HEK293 (cell line): Measurements from ENCODE around the gene PTPRA.

Experiments
- MYNN ChIP-seq: fragments of 450-650 bp; formaldehyde crosslinking; IDR thresholded peaks from 2 replicates; pipeline ENCODE4 v1.5.1; 2016; ENCODE audit warnings: missing biosample characterization, missing genetic modification characterization, borderline replicate concordance
- MZF1 ChIP-seq: fragments of 450-650 bp; formaldehyde crosslinking; IDR thresholded peaks from 2 replicates; pipeline ENCODE4 v1.5.1; 2017; ENCODE audit warnings: missing biosample characterization, missing genetic modification characterization, borderline replicate concordance
- OSR2 ChIP-seq: fragments of 450-650 bp; formaldehyde crosslinking; IDR thresholded peaks from 2 replicates; pipeline ENCODE4 v1.5.1; 2016; ENCODE audit warnings: missing biosample characterization, missing genetic modification characterization
- SP2 ChIP-seq: fragments of 450-650 bp; formaldehyde crosslinking; IDR thresholded peaks from 2 replicates; pipeline ENCODE4 v1.5.1; 2016; ENCODE audit warnings: missing biosample characterization, missing genetic modification characterization
- SP7 ChIP-seq: fragments of 450-650 bp; formaldehyde crosslinking; IDR thresholded peaks from 2 replicates; pipeline ENCODE4 v1.5.1; 2016; ENCODE audit warnings: missing biosample characterization, missing genetic modification characterization
- ZBTB1 ChIP-seq: fragments of 450-650 bp; formaldehyde crosslinking; IDR thresholded peaks from 2 replicates; pipeline ENCODE4 v1.5.1; 2016; ENCODE audit warnings: missing biosample characterization, missing genetic modification characterization
- ZBTB7A ChIP-seq: fragments of 450-650 bp; formaldehyde crosslinking; IDR thresholded peaks from 2 replicates; pipeline ENCODE4 v1.5.1; 2016; ENCODE audit warnings: low read depth, missing biosample characterization, missing genetic modification characterization
- ZBTB8A ChIP-seq: fragments of 450-650 bp; formaldehyde crosslinking; IDR thresholded peaks from 2 replicates; pipeline ENCODE4 v1.5.1; 2016; ENCODE audit warnings: missing biosample characterization, missing genetic modification characterization
- ZFP37 ChIP-seq: fragments of 450-650 bp; formaldehyde crosslinking; IDR thresholded peaks from 2 replicates; pipeline ENCODE4 v1.5.1; 2016; ENCODE audit warnings: missing biosample characterization, missing genetic modification characterization
- ZFP69B ChIP-seq: fragments of 450-650 bp; formaldehyde crosslinking; IDR thresholded peaks from 2 replicates; pipeline ENCODE4 v1.5.1; 2016; ENCODE audit warnings: missing biosample characterization, missing genetic modification characterization
- ZIC2 ChIP-seq: fragments of 450-650 bp; formaldehyde crosslinking; IDR thresholded peaks from 2 replicates; pipeline ENCODE4 v1.5.1; 2016; ENCODE audit warnings: missing biosample characterization, missing genetic modification characterization
- ZNF146 ChIP-seq: fragments of 450-650 bp; formaldehyde crosslinking; IDR thresholded peaks from 2 replicates; pipeline ENCODE4 v1.5.1; 2016; ENCODE audit warnings: missing biosample characterization, missing genetic modification characterization
- ZNF248 ChIP-seq: fragments of 450-650 bp; formaldehyde crosslinking; IDR thresholded peaks from 2 replicates; pipeline ENCODE4 v1.5.1; 2017; ENCODE audit warnings: missing biosample characterization, missing genetic modification characterization
- ZNF350 ChIP-seq: fragments of 450-650 bp; formaldehyde crosslinking; IDR thresholded peaks from 2 replicates; pipeline ENCODE4 v1.5.0; 2017; ENCODE audit warnings: missing biosample characterization, mild to moderate bottlenecking, missing genetic modification characterization
- ZNF394 ChIP-seq: fragments of 450-650 bp; formaldehyde crosslinking; IDR thresholded peaks from 2 replicates; pipeline ENCODE4 v1.5.1; 2016; ENCODE audit warnings: missing biosample characterization, missing genetic modification characterization, mild to moderate bottlenecking, moderate library complexity, borderline replicate concordance
- ZNF548 ChIP-seq: fragments of 450-650 bp; formaldehyde crosslinking; IDR thresholded peaks from 2 replicates; pipeline ENCODE4 v1.5.1; 2016; ENCODE audit warnings: missing biosample characterization, missing genetic modification characterization
- ZNF777 ChIP-seq: fragments of 450-650 bp; formaldehyde crosslinking; IDR thresholded peaks from 2 replicates; pipeline ENCODE4 v1.5.1; 2017; ENCODE audit warnings: missing biosample characterization, missing genetic modification characterization, borderline replicate concordance
- ZNF843 ChIP-seq: fragments of 450-650 bp; formaldehyde crosslinking; IDR thresholded peaks from 2 replicates; pipeline ENCODE4 v1.5.1; 2016; ENCODE audit warnings: missing biosample characterization, missing genetic modification characterization
- ZXDB ChIP-seq: fragments of 450-650 bp; formaldehyde crosslinking; IDR thresholded peaks from 2 replicates; pipeline ENCODE4 v1.5.1; 2016; ENCODE audit warnings: missing biosample characterization, missing genetic modification characterization
- TF ChIP-seq, protein P1 (sequence below): fragments of 450-650 bp; formaldehyde crosslinking; IDR thresholded peaks from 2 replicates; pipeline ENCODE4 v1.5.1; 2016; ENCODE audit warnings: missing biosample characterization, missing genetic modification characterization
- TF ChIP-seq, protein P2 (sequence below): fragments of 450-650 bp; formaldehyde crosslinking; IDR thresholded peaks from 2 replicates; pipeline ENCODE4 v1.5.1; 2016; ENCODE audit warnings: missing biosample characterization, missing genetic modification characterization
- TF ChIP-seq, protein P3 (sequence below): fragments of 450-650 bp; formaldehyde crosslinking; IDR thresholded peaks from 2 replicates; pipeline ENCODE4 v1.5.1; 2016; ENCODE audit warnings: missing biosample characterization, missing genetic modification characterization
- TF ChIP-seq, protein P4 (sequence below): fragments of 450-650 bp; formaldehyde crosslinking; IDR thresholded peaks from 2 replicates; pipeline ENCODE4 v1.5.1; 2017; ENCODE audit warnings: missing biosample characterization, mild to moderate bottlenecking, missing genetic modification characterization, moderate library complexity
- TF ChIP-seq, protein P5 (sequence below): fragments of 450-650 bp; formaldehyde crosslinking; IDR thresholded peaks from 2 replicates; pipeline ENCODE4 v1.5.1; 2016; ENCODE audit warnings: missing biosample characterization, missing genetic modification characterization
- TF ChIP-seq, protein P6 (sequence below): fragments of 450-650 bp; formaldehyde crosslinking; IDR thresholded peaks from 2 replicates; pipeline ENCODE4 v1.5.1; 2017; ENCODE audit warnings: missing biosample characterization, missing genetic modification characterization
- TF ChIP-seq, protein P7 (sequence below): fragments of 450-650 bp; formaldehyde crosslinking; optimal IDR thresholded peaks from 2 replicates; pipeline ENCODE3; 2016; ENCODE audit warnings: missing biosample characterization, mild to moderate bottlenecking, missing genetic modification characterization

Gene PTPRA

DNA sequence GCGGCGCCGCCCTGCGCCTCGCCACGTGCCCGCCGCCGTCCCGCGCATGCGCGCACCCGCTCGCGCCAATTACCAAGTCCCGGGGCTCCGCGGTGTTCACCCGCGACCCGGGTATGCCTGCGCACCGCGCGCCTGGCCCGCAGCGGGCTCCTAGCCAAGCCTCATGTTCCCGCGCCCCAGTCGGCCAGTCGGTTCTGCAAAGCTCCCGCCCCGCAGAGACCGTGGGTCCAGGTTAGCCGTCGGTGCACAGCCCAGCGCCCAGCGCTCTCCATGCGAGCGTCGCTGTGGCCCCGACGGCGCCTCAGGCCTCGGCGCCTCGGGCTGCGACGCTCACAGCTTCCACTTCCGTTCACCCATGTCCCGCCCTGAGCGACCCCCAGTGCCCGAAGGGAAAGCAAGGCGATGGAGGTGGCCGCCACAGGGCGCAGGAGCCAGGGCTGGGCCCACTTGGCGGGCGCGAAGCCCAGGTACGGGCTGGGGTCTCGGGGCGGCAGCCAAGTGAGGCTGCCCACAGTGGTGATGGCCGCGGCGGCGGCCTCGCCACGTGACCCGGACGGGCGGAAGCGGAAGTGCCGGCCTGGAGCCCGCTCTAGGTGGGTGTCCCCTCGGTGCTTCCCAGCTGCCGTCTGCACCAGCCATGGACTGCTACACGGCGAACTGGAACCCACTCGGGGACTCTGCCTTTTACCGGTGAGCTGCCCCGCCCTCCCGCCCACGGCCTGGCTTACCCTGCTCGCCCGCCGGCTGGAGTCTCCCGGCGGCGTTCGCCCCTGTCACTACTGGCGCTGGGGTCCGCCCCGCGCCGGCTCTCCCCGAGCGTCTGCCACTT lies 32.9 kb upstream of the PTPRA start, which contains the start of the genes PCED1A and VPS16 (continued):
- TF ChIP-seq, protein P1, sequence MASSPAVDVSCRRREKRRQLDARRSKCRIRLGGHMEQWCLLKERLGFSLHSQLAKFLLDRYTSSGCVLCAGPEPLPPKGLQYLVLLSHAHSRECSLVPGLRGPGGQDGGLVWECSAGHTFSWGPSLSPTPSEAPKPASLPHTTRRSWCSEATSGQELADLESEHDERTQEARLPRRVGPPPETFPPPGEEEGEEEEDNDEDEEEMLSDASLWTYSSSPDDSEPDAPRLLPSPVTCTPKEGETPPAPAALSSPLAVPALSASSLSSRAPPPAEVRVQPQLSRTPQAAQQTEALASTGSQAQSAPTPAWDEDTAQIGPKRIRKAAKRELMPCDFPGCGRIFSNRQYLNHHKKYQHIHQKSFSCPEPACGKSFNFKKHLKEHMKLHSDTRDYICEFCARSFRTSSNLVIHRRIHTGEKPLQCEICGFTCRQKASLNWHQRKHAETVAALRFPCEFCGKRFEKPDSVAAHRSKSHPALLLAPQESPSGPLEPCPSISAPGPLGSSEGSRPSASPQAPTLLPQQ (tag by site-specific recombination) = peak; percentile 92
- TF ChIP-seq ZNF248 = no peak
- TF ChIP-seq, protein P2, sequence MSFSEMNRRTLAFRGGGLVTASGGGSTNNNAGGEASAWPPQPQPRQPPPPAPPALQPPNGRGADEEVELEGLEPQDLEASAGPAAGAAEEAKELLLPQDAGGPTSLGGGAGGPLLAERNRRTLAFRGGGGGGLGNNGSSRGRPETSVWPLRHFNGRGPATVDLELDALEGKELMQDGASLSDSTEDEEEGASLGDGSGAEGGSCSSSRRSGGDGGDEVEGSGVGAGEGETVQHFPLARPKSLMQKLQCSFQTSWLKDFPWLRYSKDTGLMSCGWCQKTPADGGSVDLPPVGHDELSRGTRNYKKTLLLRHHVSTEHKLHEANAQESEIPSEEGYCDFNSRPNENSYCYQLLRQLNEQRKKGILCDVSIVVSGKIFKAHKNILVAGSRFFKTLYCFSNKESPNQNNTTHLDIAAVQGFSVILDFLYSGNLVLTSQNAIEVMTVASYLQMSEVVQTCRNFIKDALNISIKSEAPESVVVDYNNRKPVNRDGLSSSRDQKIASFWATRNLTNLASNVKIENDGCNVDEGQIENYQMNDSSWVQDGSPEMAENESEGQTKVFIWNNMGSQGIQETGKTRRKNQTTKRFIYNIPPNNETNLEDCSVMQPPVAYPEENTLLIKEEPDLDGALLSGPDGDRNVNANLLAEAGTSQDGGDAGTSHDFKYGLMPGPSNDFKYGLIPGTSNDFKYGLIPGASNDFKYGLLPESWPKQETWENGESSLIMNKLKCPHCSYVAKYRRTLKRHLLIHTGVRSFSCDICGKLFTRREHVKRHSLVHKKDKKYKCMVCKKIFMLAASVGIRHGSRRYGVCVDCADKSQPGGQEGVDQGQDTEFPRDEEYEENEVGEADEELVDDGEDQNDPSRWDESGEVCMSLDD = peak; percentile 44; the same call in 1 of the 2 replicates
- TF ChIP-seq SP7 (tag by site-specific recombination) = peak; percentile 53; the same call in 1 of the 2 replicates
- peak; percentile 99 for TF ChIP-seq ZNF777 (tag by site-specific recombination)
- TF ChIP-seq SP2 (tag by site-specific recombination) = peak; percentile 72
- peak; percentile 64 for TF ChIP-seq ZFP69B (tag by site-specific recombination)
- TF ChIP-seq ZNF843 (tag by site-specific recombination) = 0 out of 2 replicates have a peak, but pooled peaks have one; percentile 45
- TF ChIP-seq OSR2 = 0 out of 2 replicates have a peak, but pooled peaks have one; percentile 17
- TF ChIP-seq ZIC2 = 0 out of 2 replicates have a peak, but pooled peaks have one; percentile 25
- TF ChIP-seq ZBTB1 (tag by site-specific recombination) = no peak
- TF ChIP-seq MYNN = no peak
- TF ChIP-seq, protein P3, sequence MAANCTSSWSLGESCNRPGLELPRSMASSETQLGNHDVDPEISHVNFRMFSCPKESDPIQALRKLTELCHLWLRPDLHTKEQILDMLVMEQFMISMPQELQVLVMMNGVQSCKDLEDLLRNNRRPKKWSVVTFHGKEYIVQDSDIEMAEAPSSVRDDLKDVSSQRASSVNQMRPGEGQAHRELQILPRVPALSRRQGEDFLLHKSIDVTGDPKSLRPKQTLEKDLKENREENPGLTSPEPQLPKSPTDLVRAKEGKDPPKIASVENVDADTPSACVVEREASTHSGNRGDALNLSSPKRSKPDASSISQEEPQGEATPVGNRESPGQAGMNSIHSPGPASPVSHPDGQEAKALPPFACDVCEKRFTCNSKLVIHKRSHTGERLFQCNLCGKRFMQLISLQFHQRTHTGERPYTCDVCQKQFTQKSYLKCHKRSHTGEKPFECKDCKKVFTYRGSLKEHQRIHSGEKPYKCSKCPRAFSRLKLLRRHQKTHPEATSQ (tag by site-specific recombination) = peak; percentile 95
- TF ChIP-seq, protein P4, sequence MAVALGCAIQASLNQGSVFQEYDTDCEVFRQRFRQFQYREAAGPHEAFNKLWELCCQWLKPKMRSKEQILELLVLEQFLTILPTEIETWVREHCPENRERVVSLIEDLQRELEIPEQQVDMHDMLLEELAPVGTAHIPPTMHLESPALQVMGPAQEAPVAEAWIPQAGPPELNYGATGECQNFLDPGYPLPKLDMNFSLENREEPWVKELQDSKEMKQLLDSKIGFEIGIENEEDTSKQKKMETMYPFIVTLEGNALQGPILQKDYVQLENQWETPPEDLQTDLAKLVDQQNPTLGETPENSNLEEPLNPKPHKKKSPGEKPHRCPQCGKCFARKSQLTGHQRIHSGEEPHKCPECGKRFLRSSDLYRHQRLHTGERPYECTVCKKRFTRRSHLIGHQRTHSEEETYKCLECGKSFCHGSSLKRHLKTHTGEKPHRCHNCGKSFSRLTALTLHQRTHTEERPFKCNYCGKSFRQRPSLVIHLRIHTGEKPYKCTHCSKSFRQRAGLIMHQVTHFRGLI (tag by site-specific recombination) = peak; percentile 53; the same call in 1 of the 2 replicates
- TF ChIP-seq MZF1 (tag by site-specific recombination) = no peak
- peak; percentile 75; the same call in 1 of the 2 replicates for TF ChIP-seq ZFP37 (tag by site-specific recombination)
- TF ChIP-seq ZNF394 (tag by site-specific recombination) = 0 out of 2 replicates have a peak, but pooled peaks have one; percentile 29
- TF ChIP-seq ZXDB (tag by site-specific recombination) = peak; percentile 61
- TF ChIP-seq ZBTB8A (tag by site-specific recombination) = peak; percentile 99
- no peak for TF ChIP-seq ZNF548 (tag by site-specific recombination)
- TF ChIP-seq, protein P5, sequence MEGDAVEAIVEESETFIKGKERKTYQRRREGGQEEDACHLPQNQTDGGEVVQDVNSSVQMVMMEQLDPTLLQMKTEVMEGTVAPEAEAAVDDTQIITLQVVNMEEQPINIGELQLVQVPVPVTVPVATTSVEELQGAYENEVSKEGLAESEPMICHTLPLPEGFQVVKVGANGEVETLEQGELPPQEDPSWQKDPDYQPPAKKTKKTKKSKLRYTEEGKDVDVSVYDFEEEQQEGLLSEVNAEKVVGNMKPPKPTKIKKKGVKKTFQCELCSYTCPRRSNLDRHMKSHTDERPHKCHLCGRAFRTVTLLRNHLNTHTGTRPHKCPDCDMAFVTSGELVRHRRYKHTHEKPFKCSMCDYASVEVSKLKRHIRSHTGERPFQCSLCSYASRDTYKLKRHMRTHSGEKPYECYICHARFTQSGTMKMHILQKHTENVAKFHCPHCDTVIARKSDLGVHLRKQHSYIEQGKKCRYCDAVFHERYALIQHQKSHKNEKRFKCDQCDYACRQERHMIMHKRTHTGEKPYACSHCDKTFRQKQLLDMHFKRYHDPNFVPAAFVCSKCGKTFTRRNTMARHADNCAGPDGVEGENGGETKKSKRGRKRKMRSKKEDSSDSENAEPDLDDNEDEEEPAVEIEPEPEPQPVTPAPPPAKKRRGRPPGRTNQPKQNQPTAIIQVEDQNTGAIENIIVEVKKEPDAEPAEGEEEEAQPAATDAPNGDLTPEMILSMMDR (tag by site-specific recombination) = 0 out of 2 replicates have a peak, but pooled peaks have one; percentile 11
- TF ChIP-seq ZNF146 (tag by site-specific recombination) = 0 out of 2 replicates have a peak, but pooled peaks have one; percentile 3
- TF ChIP-seq, protein P6, sequence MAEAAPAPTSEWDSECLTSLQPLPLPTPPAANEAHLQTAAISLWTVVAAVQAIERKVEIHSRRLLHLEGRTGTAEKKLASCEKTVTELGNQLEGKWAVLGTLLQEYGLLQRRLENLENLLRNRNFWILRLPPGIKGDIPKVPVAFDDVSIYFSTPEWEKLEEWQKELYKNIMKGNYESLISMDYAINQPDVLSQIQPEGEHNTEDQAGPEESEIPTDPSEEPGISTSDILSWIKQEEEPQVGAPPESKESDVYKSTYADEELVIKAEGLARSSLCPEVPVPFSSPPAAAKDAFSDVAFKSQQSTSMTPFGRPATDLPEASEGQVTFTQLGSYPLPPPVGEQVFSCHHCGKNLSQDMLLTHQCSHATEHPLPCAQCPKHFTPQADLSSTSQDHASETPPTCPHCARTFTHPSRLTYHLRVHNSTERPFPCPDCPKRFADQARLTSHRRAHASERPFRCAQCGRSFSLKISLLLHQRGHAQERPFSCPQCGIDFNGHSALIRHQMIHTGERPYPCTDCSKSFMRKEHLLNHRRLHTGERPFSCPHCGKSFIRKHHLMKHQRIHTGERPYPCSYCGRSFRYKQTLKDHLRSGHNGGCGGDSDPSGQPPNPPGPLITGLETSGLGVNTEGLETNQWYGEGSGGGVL (tag by site-specific recombination) = peak; percentile 62; the same call in 1 of the 2 replicates
- no peak for TF ChIP-seq ZNF350 (tag by site-specific recombination)
- no peak for TF ChIP-seq ZBTB7A
- TF ChIP-seq, protein P7, sequence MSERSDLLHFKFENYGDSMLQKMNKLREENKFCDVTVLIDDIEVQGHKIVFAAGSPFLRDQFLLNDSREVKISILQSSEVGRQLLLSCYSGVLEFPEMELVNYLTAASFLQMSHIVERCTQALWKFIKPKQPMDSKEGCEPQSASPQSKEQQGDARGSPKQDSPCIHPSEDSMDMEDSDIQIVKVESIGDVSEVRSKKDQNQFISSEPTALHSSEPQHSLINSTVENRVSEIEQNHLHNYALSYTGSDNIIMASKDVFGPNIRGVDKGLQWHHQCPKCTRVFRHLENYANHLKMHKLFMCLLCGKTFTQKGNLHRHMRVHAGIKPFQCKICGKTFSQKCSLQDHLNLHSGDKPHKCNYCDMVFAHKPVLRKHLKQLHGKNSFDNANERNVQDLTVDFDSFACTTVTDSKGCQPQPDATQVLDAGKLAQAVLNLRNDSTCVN (tag by site-specific recombination) = peak; percentile 45
